Measurements from ENCODE around the gene PELI2.

The PELI2 gene

GRCh38 chr14:56181681-56182085 is 63.5 kb downstream of the PELI2 start:
- peak overlapping the region; percentile 75 for H3K27ac ChIP-seq (ENCODE audit: low read depth, low read length, poor library complexity, severe bottlenecking)
- peaks cover 73% of the 10 kb centered on the region for H3K4me1 ChIP-seq (ENCODE audit: insufficient read depth, low read length, severe bottlenecking)
- no peaks in the 10 kb centered on the region for H3K79me2 ChIP-seq (ENCODE audit: insufficient read depth, low read length)
- no peak overlapping the region for H3K9ac ChIP-seq (ENCODE audit: low read length)
- no peaks in the 10 kb centered on the region for H3F3A ChIP-seq (ENCODE audit: insufficient read depth, low read length)
- no peaks in the 10 kb centered on the region for H3K36me3 ChIP-seq (ENCODE audit: insufficient read depth, low read length)
- H3K4me3 ChIP-seq (ENCODE audit: low read depth, low read length, poor library complexity, severe bottlenecking), result no peak overlapping the region
- no peaks in the 10 kb centered on the region for H4K20me1 ChIP-seq (ENCODE audit: insufficient read depth, low read length)
- no peaks in the 10 kb centered on the region for H3K9me3 ChIP-seq (ENCODE audit: low read length)
- TF ChIP-seq CTCF (IDR thresholded peaks at IDR 0.05; ENCODE audit: low read length) (no peak), EZH2 (IDR thresholded peaks at IDR 0.05; ENCODE audit: borderline replicate concordance, low read length) (no peak)
- H3K9me2 ChIP-seq (ENCODE audit: low read depth, low read length), result no peaks in the 10 kb centered on the region
- no peaks in the 10 kb centered on the region for H3K27me3 ChIP-seq (ENCODE audit: insufficient read depth, low read length)
- H3K4me2 ChIP-seq (ENCODE audit: low read length), result no peak overlapping the region
- H2AFZ ChIP-seq (ENCODE audit: low read length), result no peak overlapping the region

- Histone ChIP-seq H3F3A (ENCODE audit: insufficient read depth, low read length) (no peaks in the 10 kb centered on the region), H3K4me2 (ENCODE audit: low read length) (no peak overlapping the region), H3K27me3 (ENCODE audit: insufficient read depth, low read length) (no peaks in the 10 kb centered on the region), H3K9ac (ENCODE audit: low read length) (no peak overlapping the region), H4K20me1 (ENCODE audit: insufficient read depth, low read length) (no peaks in the 10 kb centered on the region), H3K9me3 (ENCODE audit: low read length) (no peaks in the 10 kb centered on the region), H3K36me3 (ENCODE audit: insufficient read depth, low read length) (no peaks in the 10 kb centered on the region), H3K79me2 (ENCODE audit: insufficient read depth, low read length) (no peaks in the 10 kb centered on the region), H3K4me1 (ENCODE audit: insufficient read depth, low read length, severe bottlenecking) (peaks cover 65% of the 10 kb centered on the region), H2AFZ (ENCODE audit: low read length) (no peak overlapping the region), H3K27ac (ENCODE audit: low read depth, low read length, poor library complexity, severe bottlenecking) (peak overlapping the region; percentile 75), H3K9me2 (ENCODE audit: low read depth, low read length) (no peaks in the 10 kb centered on the region), H3K4me3 (ENCODE audit: low read depth, low read length, poor library complexity, severe bottlenecking) (no peak overlapping the region)
- TF ChIP-seq EZH2 (IDR thresholded peaks at IDR 0.05; ENCODE audit: borderline replicate concordance, low read length) (no peak), CTCF (IDR thresholded peaks at IDR 0.05; ENCODE audit: low read length) (no peak)
Observed at GRCh38 chr14:56182410-56182809, 64.2 kb downstream of the PELI2 start.

- Histone ChIP-seq H4K20me1 (ENCODE audit: insufficient read depth, low read length) (no peaks in the 10 kb centered on the region), H3K9me3 (ENCODE audit: low read length) (no peaks in the 10 kb centered on the region), H3K27me3 (ENCODE audit: insufficient read depth, low read length) (no peaks in the 10 kb centered on the region), H2AFZ (ENCODE audit: low read length) (no peak overlapping the region), H3K9me2 (ENCODE audit: low read depth, low read length) (no peaks in the 10 kb centered on the region), H3K4me3 (ENCODE audit: low read depth, low read length, poor library complexity, severe bottlenecking) (no peak overlapping the region), H3F3A (ENCODE audit: insufficient read depth, low read length) (no peaks in the 10 kb centered on the region), H3K9ac (ENCODE audit: low read length) (no peak overlapping the region), H3K4me1 (ENCODE audit: insufficient read depth, low read length, severe bottlenecking) (peaks cover 53% of the 10 kb centered on the region), H3K79me2 (ENCODE audit: insufficient read depth, low read length) (no peaks in the 10 kb centered on the region), H3K36me3 (ENCODE audit: insufficient read depth, low read length) (no peaks in the 10 kb centered on the region), H3K27ac (ENCODE audit: low read depth, low read length, poor library complexity, severe bottlenecking) (no peak overlapping the region), H3K4me2 (ENCODE audit: low read length) (no peak overlapping the region)
- TF ChIP-seq EZH2 (IDR thresholded peaks at IDR 0.05; ENCODE audit: borderline replicate concordance, low read length), result no peak
- TF ChIP-seq CTCF (IDR thresholded peaks at IDR 0.05; ENCODE audit: low read length), result no peak
Observed at GRCh38 chr14:56183631-56184157, 65.5 kb downstream of the PELI2 start.

Measured in OCI-LY1 (cell line).